HepG2 (cell line): Measurements from ENCODE around the gene PRDM8. TPM values are rescaled to one million over a fixed set of nuclear protein-coding genes. Genes with fewer than 3 reads are reported as not detected.

Source experiments
- ATAC-seq: fragments of 200-7000 bp; cut with Tn5 transposase; 3 replicates; pipeline ENCODE4 v1.9.1; 2020; ENCODE audit warnings: mild to moderate bottlenecking, moderate library complexity
- BruUV-seq: library from RNA; stranded (reverse); fragments of 400-500 nt; replicated peaks from 2 replicates; lab custom pipeline; 2021; lab: Mats Ljungman, UMichigan
- CTCF ChIA-PET: fragments of 300-600 bp; formaldehyde crosslinking; extraction: SDS; loops from one replicate; lab custom pipeline; 2021; ENCODE audit warnings: low total read pairs, inconsistent platforms, low intra/inter-chr PET ratio; lab: Yijun Ruan, JAX
- POLR2A ChIA-PET: fragments of 350-600 bp; sonication (Branson Sonifier 250); formaldehyde crosslinking; loops from one replicate; lab custom pipeline; 2020; ENCODE audit warnings: antibody characterized with exemption, inconsistent platforms; lab: Yijun Ruan, JAX
- DNase-seq: peaks from one replicate; pipeline ENCODE4 v3.0.0-alpha.2; 2015; ENCODE audit warnings: low spot score
- FAIRE-seq: peaks from 3 replicates; lab custom pipeline; 2011; peaks lifted over from hg19 to GRCh38; lab: Jason Lieb, UNC
- H2AFZ ChIP-seq: one replicate; pipeline ENCODE4 v1.6.1; 2011; ENCODE audit warnings: low read length, inconsistent platforms
- H3K27ac ChIP-seq: fragments of 300-600 bp; 3 replicates; pipeline ENCODE4 v1.8.0; 2011; ENCODE audit warnings: mixed run types, mild to moderate bottlenecking, mixed read lengths, low read length, inconsistent platforms; ENCODE audit not compliant: insufficient read depth; ENCODE audit errors: extremely low read length
- H3K27me3 ChIP-seq, 2 experiments: fragments of 200-600 bp in 1 of 2; 2 replicates in 1 of 2; 3 replicates in 1 of 2; pipeline versions ENCODE4 v1.6.0 to v1.8.0; 2011; ENCODE audit warnings: low read length in 2 of 2, mild to moderate bottlenecking in 2 of 2, moderate library complexity in 2 of 2, inconsistent platforms in 1 of 2; ENCODE audit not compliant: insufficient read depth in 2 of 2, control insufficient read depth in 1 of 2
- H3K36me3 ChIP-seq, 2 experiments: fragments of 200-600 bp in 1 of 2; replicated peaks in 1 of 2; 2 replicates in 1 of 2; 3 replicates in 1 of 2; pipeline versions ENCODE4 v1.5.1 to v1.8.0; 2011; ENCODE audit warnings: low read length in 2 of 2, inconsistent platforms in 1 of 2; ENCODE audit not compliant: insufficient read depth in 2 of 2, control insufficient read depth in 1 of 2
- H3K4me1 ChIP-seq: 2 replicates; pipeline ENCODE4 v1.5.1; 2012; ENCODE audit warnings: low read length, inconsistent platforms; ENCODE audit not compliant: insufficient read depth
- H3K4me2 ChIP-seq: 2 replicates; pipeline ENCODE4 v1.6.0; 2011; ENCODE audit warnings: low read depth, low read length, inconsistent platforms
- H3K4me3 ChIP-seq, 3 experiments: fragments of 200-600 bp in 1 of 3; sonication (generic), shearing (Covaris generic) in 1 of 3; replicated peaks in 1 of 3; 2 replicates each; pipeline ENCODE4 v1.5.1; 2011 to 2016; ENCODE audit warnings: low read length in 3 of 3, inconsistent platforms in 2 of 3, low read depth in 2 of 3, mild to moderate bottlenecking in 2 of 3, control low read depth in 1 of 3, mixed read lengths in 1 of 3; ENCODE audit not compliant: insufficient read depth in 1 of 3
- H3K79me2 ChIP-seq: one replicate; pipeline ENCODE4 v1.6.1; 2011; ENCODE audit warnings: low read length, inconsistent platforms; ENCODE audit not compliant: insufficient read depth
- H3K9ac ChIP-seq: 2 replicates; pipeline ENCODE4 v1.6.0; 2011; ENCODE audit warnings: mild to moderate bottlenecking, low read depth, low read length, inconsistent platforms; ENCODE audit not compliant: insufficient read depth
- H3K9me3 ChIP-seq: 2 replicates; pipeline ENCODE4 v1.5.1; 2012; ENCODE audit warnings: mild to moderate bottlenecking, low read length
- H4K20me1 ChIP-seq: 2 replicates; pipeline ENCODE4 v1.6.0; 2011; ENCODE audit warnings: inconsistent platforms, mild to moderate bottlenecking, low read length, moderate library complexity; ENCODE audit not compliant: insufficient read depth
- CHCHD3 ChIP-seq: sonication (generic); formaldehyde crosslinking; IDR thresholded peaks from 2 replicates; pipeline ENCODE4 v1.8.0; 2022; ENCODE audit warnings: mild to moderate bottlenecking, missing genetic modification reagents, moderate library complexity
- FOXA3 ChIP-seq: IDR thresholded peaks from 2 replicates; pipeline ENCODE4 v1.6.1; 2016; ENCODE audit warnings: missing genetic modification reagents, missing compliant biosample characterization
- FOXC1 ChIP-seq: sonication (generic); formaldehyde crosslinking; IDR thresholded peaks from 2 replicates; pipeline ENCODE4 v1.8.0; 2022; ENCODE audit warnings: mild to moderate bottlenecking, missing genetic modification reagents, borderline replicate concordance
- GATAD1 ChIP-seq: IDR thresholded peaks from 2 replicates; pipeline ENCODE4 v1.6.1; 2016; ENCODE audit warnings: missing genetic modification reagents, missing compliant biosample characterization
- SP2 ChIP-seq: sonication (generic); formaldehyde crosslinking; IDR thresholded peaks from 2 replicates; pipeline ENCODE4 v1.5.1; 2020; ENCODE audit warnings: mild to moderate bottlenecking, missing genetic modification reagents
- TOPORS ChIP-seq: sonication (generic); formaldehyde crosslinking; IDR thresholded peaks from 2 replicates; pipeline ENCODE4 v1.8.0; 2023; ENCODE audit warnings: mild to moderate bottlenecking, missing genetic modification reagents
- ZBTB3 ChIP-seq: sonication (generic); formaldehyde crosslinking; IDR thresholded peaks from 2 replicates; pipeline ENCODE4 v1.4.0; 2020; ENCODE audit warnings: low read depth, mild to moderate bottlenecking, moderate library complexity, missing genetic modification reagents, borderline replicate concordance
- ZFP36L1 ChIP-seq: sonication (generic); formaldehyde crosslinking; IDR thresholded peaks from 2 replicates; pipeline ENCODE4 v1.8.0; 2022; ENCODE audit warnings: mild to moderate bottlenecking, missing genetic modification reagents, moderate library complexity
- WGBS: methylation state at CpG from one replicate; pipeline ENCODE4 v1.1.6; 2017; ENCODE audit warnings: low lambda C conversion rate; 5-methylcytosine and 5-hydroxymethylcytosine counted together
- in situ Hi-C: cut with HindIII; loops from 2 replicates; pipeline ENCODE4 v1.10.0; 2017; ENCODE audit warnings: low pct_unique_long_range_greater_than_20kb; ENCODE audit not compliant: extremely low pct_ligation_motif_present
- intact Hi-C: fragments of 100-400 bp; cut with micrococcal nuclease; formaldehyde crosslinking; loops from one replicate; pipeline ENCODE4 v1.10.0; 2022; ENCODE audit not compliant: unreplicated experiment
- polyA plus RNA-seq, 8 experiments: library from polyadenylated mRNA; depleted of rRNA in 3 of 8; stranded (reverse) in 7 of 8; unstranded in 1 of 8; fragments of >200 nt; fragmentation: Illumina TruSeq in 4 of 8; extraction: Trizol in 4 of 8; gene quantifications; 2 replicates each; pipeline versions ENCODE4 v1.2.1 to v1.2.3, GENCODE V29; 2011 to 2016; ENCODE audit warnings: low read depth in 4 of 8, missing spikeins in 1 of 8, mixed read lengths in 1 of 8; ENCODE audit not compliant: insufficient read depth in 1 of 8
- total RNA-seq, 5 experiments: library from RNA; depleted of rRNA; stranded (reverse); fragments of >200 nt; fragmentation: Illumina TruSeq; extraction: Trizol; gene quantifications; 2 replicates each; pipeline ENCODE4 v1.2.3, GENCODE V29; 2016; ENCODE audit warnings: low read depth in 1 of 5
- TF ChIP-seq, protein P1 (sequence below): IDR thresholded peaks from 2 replicates; pipeline ENCODE4 v1.6.1; 2012; ENCODE audit warnings: inconsistent platforms
- TF ChIP-seq, protein P2 (sequence below): sonication (generic); formaldehyde crosslinking; conservative IDR thresholded peaks from 2 replicates; pipeline ENCODE4 v1.8.0; 2022; ENCODE audit warnings: missing genetic modification reagents
- TF ChIP-seq, protein P3 (sequence below): sonication (generic); formaldehyde crosslinking; IDR thresholded peaks from 2 replicates; pipeline ENCODE4 v1.4.0; 2020; ENCODE audit warnings: missing genetic modification reagents
- TF ChIP-seq, protein P4 (sequence below): sonication (generic); formaldehyde crosslinking; IDR thresholded peaks from 2 replicates; pipeline ENCODE4 v1.8.0; 2022; ENCODE audit warnings: missing genetic modification reagents, low read depth, mild to moderate bottlenecking, borderline replicate concordance
- TF ChIP-seq, protein P5 (sequence below): sonication (generic); formaldehyde crosslinking; IDR thresholded peaks from 2 replicates; pipeline ENCODE4 v1.5.0; 2020; ENCODE audit warnings: mild to moderate bottlenecking, missing genetic modification reagents

PRDM8 gene
- total and polyA plus RNA-seq, 2 of the 13 experiments (the other 11 are each of a cell fraction or from before 2014, with no cell fraction given) = 0.09 TPM; not detected in 1

DNA sequence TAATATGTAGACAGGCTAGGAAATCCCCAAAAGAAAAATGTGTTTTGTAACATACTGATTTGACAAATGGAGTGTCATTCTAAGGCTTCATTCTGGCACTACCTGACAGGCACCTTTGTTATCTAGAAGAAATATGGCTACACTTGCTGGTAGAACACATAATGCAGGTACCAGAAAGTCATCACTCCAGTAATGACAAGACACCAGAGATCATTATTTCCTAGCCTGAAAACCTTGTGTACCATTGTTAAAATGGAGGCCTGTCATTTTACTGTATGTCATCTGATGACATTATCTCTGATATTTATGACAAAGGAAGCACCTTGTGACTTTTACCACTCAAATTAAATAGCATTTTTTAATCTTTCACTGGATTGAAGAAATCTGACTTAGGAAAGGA, 55.6 kb downstream of the PRDM8 start:
- H3K4me3 ChIP-seq = no peak overlapping the region
- H4K20me1 ChIP-seq = no peaks in the 10 kb centered on the region
- no peaks in the 10 kb centered on the region for H3K79me2 ChIP-seq
- ChIA-PET CTCF (no interaction called here), POLR2A (no interaction called here)
- in situ Hi-C loops (no loop called here), intact Hi-C loops (no loop called here)
- H3K9me3 ChIP-seq = no peaks in the 10 kb centered on the region
- no peak overlapping the region for H3K4me2 ChIP-seq
- no peak overlapping the region for H3K9ac ChIP-seq
- DNase-seq (no peak), ATAC-seq (no peak), FAIRE-seq (no peak)
- BruUV-seq = no TSS peak
- no peak overlapping the region for H3K27ac ChIP-seq
- no peaks in the 10 kb centered on the region for H3K36me3 ChIP-seq
- H3K27me3 ChIP-seq = no peaks in the 10 kb centered on the region
- no peak overlapping the region for H2AFZ ChIP-seq
- H3K4me1 ChIP-seq = no peaks in the 10 kb centered on the region
- TF ChIP-seq FOXA3 (no peak), FOXC1 (CRISPR knock-in tag) (no peak)
- TF ChIP-seq, protein P1, sequence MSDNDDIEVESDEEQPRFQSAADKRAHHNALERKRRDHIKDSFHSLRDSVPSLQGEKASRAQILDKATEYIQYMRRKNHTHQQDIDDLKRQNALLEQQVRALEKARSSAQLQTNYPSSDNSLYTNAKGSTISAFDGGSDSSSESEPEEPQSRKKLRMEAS = no peak
- TF ChIP-seq, all 625 proteins: peak for 0

GRCh38 chr4:80253510-80253909, 56.2 kb downstream of the PRDM8 start:
- H2AFZ ChIP-seq = no peak overlapping the region
- no TSS peak for BruUV-seq
- POLR2A ChIA-PET = no interaction called here
- CTCF ChIA-PET = no interaction called here
- H3K27ac ChIP-seq = no peak overlapping the region
- FAIRE-seq = no peak
- 0% methylated on average over 1 of the region's 4 CpGs for WGBS
- no peak overlapping the region for H3K4me3 ChIP-seq
- in situ Hi-C loops = no loop called here
- no peaks in the 10 kb centered on the region for H4K20me1 ChIP-seq
- H3K27me3 ChIP-seq = no peaks in the 10 kb centered on the region
- H3K4me2 ChIP-seq = no peak overlapping the region
- H3K4me1 ChIP-seq = no peaks in the 10 kb centered on the region
- H3K79me2 ChIP-seq = no peaks in the 10 kb centered on the region
- ATAC-seq = no peak
- no peak overlapping the region for H3K9ac ChIP-seq
- H3K36me3 ChIP-seq = no peaks in the 10 kb centered on the region
- no peaks in the 10 kb centered on the region for H3K9me3 ChIP-seq
- intact Hi-C loops = no loop called here
- no peak for DNase-seq
- no peak for TF ChIP-seq ZFP36L1 (CRISPR knock-in tag)
- no peak for TF ChIP-seq SP2
- TF ChIP-seq CHCHD3 (CRISPR knock-in tag) = no peak
- no peak for TF ChIP-seq ZBTB3 (CRISPR knock-in tag)
- TF ChIP-seq, protein P2, sequence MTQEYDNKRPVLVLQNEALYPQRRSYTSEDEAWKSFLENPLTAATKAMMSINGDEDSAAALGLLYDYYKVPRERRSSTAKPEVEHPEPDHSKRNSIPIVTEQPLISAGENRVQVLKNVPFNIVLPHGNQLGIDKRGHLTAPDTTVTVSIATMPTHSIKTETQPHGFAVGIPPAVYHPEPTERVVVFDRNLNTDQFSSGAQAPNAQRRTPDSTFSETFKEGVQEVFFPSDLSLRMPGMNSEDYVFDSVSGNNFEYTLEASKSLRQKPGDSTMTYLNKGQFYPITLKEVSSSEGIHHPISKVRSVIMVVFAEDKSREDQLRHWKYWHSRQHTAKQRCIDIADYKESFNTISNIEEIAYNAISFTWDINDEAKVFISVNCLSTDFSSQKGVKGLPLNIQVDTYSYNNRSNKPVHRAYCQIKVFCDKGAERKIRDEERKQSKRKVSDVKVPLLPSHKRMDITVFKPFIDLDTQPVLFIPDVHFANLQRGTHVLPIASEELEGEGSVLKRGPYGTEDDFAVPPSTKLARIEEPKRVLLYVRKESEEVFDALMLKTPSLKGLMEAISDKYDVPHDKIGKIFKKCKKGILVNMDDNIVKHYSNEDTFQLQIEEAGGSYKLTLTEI (CRISPR knock-in tag) = no peak
- TF ChIP-seq GATAD1 (CRISPR knock-in tag) = no peak
- TF ChIP-seq, protein P3, sequence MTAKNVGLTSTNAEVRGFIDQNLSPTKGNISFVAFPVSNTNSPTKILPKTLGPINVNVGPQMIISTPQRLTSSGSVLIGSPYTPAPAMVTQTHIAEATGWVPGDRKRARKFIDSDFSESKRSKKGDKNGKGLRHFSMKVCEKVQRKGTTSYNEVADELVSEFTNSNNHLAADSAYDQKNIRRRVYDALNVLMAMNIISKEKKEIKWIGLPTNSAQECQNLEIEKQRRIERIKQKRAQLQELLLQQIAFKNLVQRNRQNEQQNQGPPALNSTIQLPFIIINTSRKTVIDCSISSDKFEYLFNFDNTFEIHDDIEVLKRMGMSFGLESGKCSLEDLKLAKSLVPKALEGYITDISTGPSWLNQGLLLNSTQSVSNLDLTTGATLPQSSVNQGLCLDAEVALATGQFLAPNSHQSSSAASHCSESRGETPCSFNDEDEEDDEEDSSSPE (CRISPR knock-in tag) = no peak
- TF ChIP-seq, protein P4, sequence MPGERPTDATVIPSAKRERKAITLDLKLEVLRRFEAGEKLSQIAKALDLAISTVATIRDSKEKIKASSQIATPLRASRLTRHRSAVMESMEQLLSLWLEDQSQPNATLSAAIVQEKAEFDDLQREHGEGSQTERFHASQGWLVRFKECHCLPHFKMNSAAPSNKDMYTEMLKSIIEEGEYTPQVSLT = no peak
- no peak for TF ChIP-seq TOPORS (CRISPR knock-in tag)
- TF ChIP-seq, protein P5, sequence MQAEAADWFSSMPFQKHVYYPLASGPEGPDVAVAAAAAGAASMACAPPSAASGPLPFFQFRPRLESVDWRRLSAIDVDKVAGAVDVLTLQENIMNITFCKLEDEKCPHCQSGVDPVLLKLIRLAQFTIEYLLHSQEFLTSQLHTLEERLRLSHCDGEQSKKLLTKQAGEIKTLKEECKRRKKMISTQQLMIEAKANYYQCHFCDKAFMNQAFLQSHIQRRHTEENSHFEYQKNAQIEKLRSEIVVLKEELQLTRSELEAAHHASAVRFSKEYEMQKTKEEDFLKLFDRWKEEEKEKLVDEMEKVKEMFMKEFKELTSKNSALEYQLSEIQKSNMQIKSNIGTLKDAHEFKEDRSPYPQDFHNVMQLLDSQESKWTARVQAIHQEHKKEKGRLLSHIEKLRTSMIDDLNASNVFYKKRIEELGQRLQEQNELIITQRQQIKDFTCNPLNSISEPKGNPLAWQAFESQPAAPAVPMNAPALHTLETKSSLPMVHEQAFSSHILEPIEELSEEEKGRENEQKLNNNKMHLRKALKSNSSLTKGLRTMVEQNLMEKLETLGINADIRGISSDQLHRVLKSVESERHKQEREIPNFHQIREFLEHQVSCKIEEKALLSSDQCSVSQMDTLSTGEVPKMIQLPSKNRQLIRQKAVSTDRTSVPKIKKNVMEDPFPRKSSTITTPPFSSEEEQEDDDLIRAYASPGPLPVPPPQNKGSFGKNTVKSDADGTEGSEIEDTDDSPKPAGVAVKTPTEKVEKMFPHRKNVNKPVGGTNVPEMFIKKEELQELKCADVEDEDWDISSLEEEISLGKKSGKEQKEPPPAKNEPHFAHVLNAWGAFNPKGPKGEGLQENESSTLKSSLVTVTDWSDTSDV (CRISPR knock-in tag) = no peak
